A673 (cell line): ENCODE results near the gene UFD1. TPM values are rescaled to one million over a fixed set of nuclear protein-coding genes. Genes with fewer than 3 reads are reported as not detected.

Source experiments
- BruUV-seq: library from RNA; stranded (reverse); fragments of 400-500 nt; replicated peaks from 2 replicates; lab custom pipeline; 2021; lab: Mats Ljungman, UMichigan
- CTCF ChIA-PET: fragments of 300-600 bp; sonication (Branson Sonifier 250); formaldehyde crosslinking; loops from one replicate; lab custom pipeline; 2022; ENCODE audit warnings: antibody characterized with exemption; lab: Charles Lee
- POLR2A ChIA-PET: fragments of 300-600 bp; sonication (Branson Sonifier 250); formaldehyde crosslinking; loops from one replicate; lab custom pipeline; 2022; ENCODE audit warnings: antibody characterized with exemption; ENCODE audit not compliant: low non-redundant PET; lab: Charles Lee
- DNase-seq: peaks from one replicate; pipeline ENCODE4 v3.0.0-alpha.2; 2015; ENCODE audit warnings: low spot score
- H3K27ac ChIP-seq: fragments of 200-600 bp; sonication (generic); 2 replicates; pipeline ENCODE4 v1.5.1; 2016; ENCODE audit warnings: mixed run types, low read depth, mild to moderate bottlenecking, mixed read lengths, antibody characterized with exemption, low read length; ENCODE audit not compliant: poor library complexity, severe bottlenecking
- H3K27me3 ChIP-seq: fragments of 200-600 bp; sonication (generic); replicated peaks from 2 replicates; pipeline ENCODE4 v1.6.1; 2017; ENCODE audit warnings: mixed run types, low read depth, mild to moderate bottlenecking, mixed read lengths, antibody characterized with exemption, low read length; ENCODE audit not compliant: insufficient read depth, poor library complexity
- H3K36me3 ChIP-seq: fragments of 200-600 bp; sonication (generic); 2 replicates; pipeline ENCODE4 v1.6.1; 2016; ENCODE audit warnings: mixed run types, mild to moderate bottlenecking, mixed read lengths, antibody characterized with exemption, low read length; ENCODE audit not compliant: insufficient read depth, poor library complexity, severe bottlenecking
- H3K4me1 ChIP-seq: fragments of 200-600 bp; sonication (generic); 2 replicates; pipeline ENCODE4 v1.6.1; 2017; ENCODE audit warnings: mixed run types, mild to moderate bottlenecking, mixed read lengths, antibody characterized with exemption, low read length; ENCODE audit not compliant: insufficient read depth, poor library complexity, severe bottlenecking
- H3K4me3 ChIP-seq: fragments of 200-600 bp; sonication (generic); 2 replicates; pipeline ENCODE4 v1.5.1; 2016; ENCODE audit warnings: low read depth, mixed run types, mild to moderate bottlenecking, mixed read lengths, low read length; ENCODE audit not compliant: poor library complexity, severe bottlenecking
- H3K9me3 ChIP-seq: fragments of 200-600 bp; sonication (generic); 2 replicates; pipeline ENCODE4 v1.6.1; 2016; ENCODE audit warnings: mixed run types, low read depth, mild to moderate bottlenecking, mixed read lengths, antibody characterized with exemption, low read length; ENCODE audit not compliant: poor library complexity, severe bottlenecking
- CTCF ChIP-seq: fragments of 300-800, 200-600 bp; sonication (generic); conservative IDR thresholded peaks from 2 replicates; pipeline ENCODE4 v1.5.1; 2017; ENCODE audit warnings: low read depth, mild to moderate bottlenecking, antibody characterized with exemption, low read length, moderate library complexity, mixed read lengths
- EZH2 ChIP-seq: fragments of 200-600 bp; sonication (generic); IDR thresholded peaks from 2 replicates; pipeline ENCODE4 v1.6.1; 2017; ENCODE audit warnings: borderline replicate concordance, low read depth, mild to moderate bottlenecking, mixed read lengths, antibody characterized with exemption, low read length; ENCODE audit not compliant: poor library complexity, severe bottlenecking
- intact Hi-C: fragments of 100-400 bp; cut with micrococcal nuclease; formaldehyde crosslinking; loops from one replicate; pipeline ENCODE4 v1.10.0; 2022; ENCODE audit not compliant: unreplicated experiment
- total RNA-seq: library from RNA; stranded (reverse); gene quantifications from 2 replicates; pipeline ENCODE4 v1.2.3, GENCODE V29; 2021

Gene UFD1
- total RNA-seq, 1 experiment from 2014 or later, result 195 TPM

GRCh38 chr22:19515654-19516377 lies 36.8 kb upstream of the UFD1 start:
- ChIA-PET POLR2A (no interaction called here), CTCF (no interaction called here)
- BruUV-seq, result no TSS peak
- no peak for DNase-seq
- Histone ChIP-seq H3K36me3 (peaks cover 53% of the 10 kb centered on the region), H3K4me1 (no peaks in the 10 kb centered on the region), H3K9me3 (no peaks in the 10 kb centered on the region), H3K4me3 (no peak overlapping the region), H3K27me3 (no peaks in the 10 kb centered on the region), H3K27ac (no peak overlapping the region)
- TF ChIP-seq EZH2 (no peak), CTCF (no peak)
- intact Hi-C loops, result no loop called here

- H3K4me3 ChIP-seq, result no peak overlapping the region
- ChIA-PET CTCF (no interaction called here), POLR2A (no interaction called here)
- H3K27ac ChIP-seq, result no peak overlapping the region
- intact Hi-C loops, result no loop called here
- TF ChIP-seq CTCF (no peak), EZH2 (no peak)
- H3K27me3 ChIP-seq, result no peaks in the 10 kb centered on the region
- H3K4me1 ChIP-seq, result no peaks in the 10 kb centered on the region
- no peak for DNase-seq
- BruUV-seq, result no TSS peak
- H3K9me3 ChIP-seq, result no peaks in the 10 kb centered on the region
- H3K36me3 ChIP-seq, result peaks cover 60% of the 10 kb centered on the region
Measured at GRCh38 chr22:19514831-19515565, 36.0 kb upstream of the UFD1 start.

GRCh38 chr22:19513823-19514222 lies 34.8 kb upstream of the UFD1 start:
- Histone ChIP-seq H3K36me3 (peaks cover 61% of the 10 kb centered on the region), H3K27ac (no peak overlapping the region), H3K9me3 (no peaks in the 10 kb centered on the region), H3K27me3 (no peaks in the 10 kb centered on the region), H3K4me1 (no peaks in the 10 kb centered on the region), H3K4me3 (no peak overlapping the region)
- DNase-seq, result no peak
- intact Hi-C loops, result no loop called here
- TF ChIP-seq CTCF, result no peak
- TF ChIP-seq EZH2, result no peak
- ChIA-PET POLR2A (no interaction called here), CTCF (no interaction called here)
- no TSS peak for BruUV-seq
